Osteocyte (in vitro differentiated cells): ENCODE data around the gene MISP. TPM values are rescaled to one million over a fixed set of nuclear protein-coding genes. Genes with fewer than 3 reads are reported as not detected.

ENCODE experiments used
- DNase-seq: peaks from one replicate; pipeline ENCODE4 v3.0.0; 2021; ENCODE audit warnings: mixed read lengths; ENCODE audit not compliant: unreplicated experiment; ENCODE audit errors: extremely low spot score
- H3K27ac Mint-ChIP-seq: one replicate; pipeline ENCODE4 v1.8.0; 2021; ENCODE audit warnings: mild to moderate bottlenecking, mixed read lengths; ENCODE audit not compliant: unreplicated experiment
- H3K27me3 Mint-ChIP-seq: one replicate; pipeline ENCODE4 v1.8.0; 2021; ENCODE audit warnings: mixed read lengths; ENCODE audit not compliant: unreplicated experiment
- H3K36me3 Mint-ChIP-seq: one replicate; pipeline ENCODE4 v1.8.0; 2021; ENCODE audit warnings: mixed read lengths; ENCODE audit not compliant: unreplicated experiment
- H3K4me1 Mint-ChIP-seq: one replicate; pipeline ENCODE4 v1.8.0; 2021; ENCODE audit warnings: mixed read lengths; ENCODE audit not compliant: unreplicated experiment
- H3K4me3 Mint-ChIP-seq: one replicate; pipeline ENCODE4 v1.8.0; 2021; ENCODE audit warnings: mild to moderate bottlenecking, moderate library complexity, mixed read lengths; ENCODE audit not compliant: unreplicated experiment
- H3K9me3 Mint-ChIP-seq: one replicate; pipeline ENCODE4 v1.8.0; 2021; ENCODE audit warnings: mixed read lengths; ENCODE audit not compliant: unreplicated experiment
- CTCF ChIP-seq: fragments of 200-600 bp; sonication (generic); IDR thresholded peaks from 2 replicates; pipeline ENCODE4 v1.5.0; 2021; ENCODE audit warnings: antibody characterized with exemption, mild to moderate bottlenecking, moderate library complexity
- total RNA-seq: library from RNA; stranded (reverse); gene quantifications from 2 replicates; pipeline ENCODE4 v1.2.1, GENCODE V29; 2021

Gene MISP
- total RNA-seq, 1 donor from 2014 or later = 1.3 TPM

- no peaks in the 10 kb centered on the region for H3K9me3 Mint-ChIP-seq
- no peak overlapping the region for H3K4me3 Mint-ChIP-seq
- no peak for DNase-seq
- no peak for TF ChIP-seq CTCF
- peaks cover 33% of the 10 kb centered on the region for H3K4me1 Mint-ChIP-seq
- peak overlapping the region; percentile 34 for H3K27ac Mint-ChIP-seq
- no peaks in the 10 kb centered on the region for H3K36me3 Mint-ChIP-seq
- H3K27me3 Mint-ChIP-seq = no peaks in the 10 kb centered on the region
Observed at GRCh38 chr19:772730-773436, 22.0 kb downstream of the MISP start.

- H3K9me3 Mint-ChIP-seq = no peaks in the 10 kb centered on the region
- no peaks in the 10 kb centered on the region for H3K36me3 Mint-ChIP-seq
- TF ChIP-seq CTCF = no peak
- no peak for DNase-seq
- H3K27me3 Mint-ChIP-seq = no peaks in the 10 kb centered on the region
- H3K27ac Mint-ChIP-seq = peak overlapping the region; percentile 59
- peaks cover 36% of the 10 kb centered on the region for H3K4me1 Mint-ChIP-seq
- no peak overlapping the region for H3K4me3 Mint-ChIP-seq
Observed at GRCh38 chr19:776549-776948, 25.6 kb downstream of the MISP start.

- no peaks in the 10 kb centered on the region for H3K36me3 Mint-ChIP-seq
- H3K9me3 Mint-ChIP-seq = no peaks in the 10 kb centered on the region
- H3K4me3 Mint-ChIP-seq = peak overlapping the region; percentile 59
- peak; percentile 91 for DNase-seq
- peaks cover 52% of the 10 kb centered on the region for H3K4me1 Mint-ChIP-seq
- no peaks in the 10 kb centered on the region for H3K27me3 Mint-ChIP-seq
- H3K27ac Mint-ChIP-seq = peak overlapping the region; percentile 98
- TF ChIP-seq CTCF = no peak
Observed at GRCh38 chr19:778910-779653, 28.2 kb downstream of the MISP start.

- Mint-ChIP-seq H3K9me3 (no peaks in the 10 kb centered on the region), H3K4me1 (peaks cover 58% of the 10 kb centered on the region), H3K27me3 (no peaks in the 10 kb centered on the region), H3K36me3 (no peaks in the 10 kb centered on the region), H3K4me3 (no peak overlapping the region), H3K27ac (peak overlapping the region; percentile 98)
- DNase-seq = no peak
- no peak for TF ChIP-seq CTCF
Observed at GRCh38 chr19:780935-781334, 30.0 kb downstream of the MISP start.

- Mint-ChIP-seq H3K4me1 (peaks cover 55% of the 10 kb centered on the region), H3K27ac (peak overlapping the region; percentile 98), H3K4me3 (peak overlapping the region; percentile 75), H3K27me3 (no peaks in the 10 kb centered on the region), H3K9me3 (no peaks in the 10 kb centered on the region), H3K36me3 (no peaks in the 10 kb centered on the region)
- no peak for DNase-seq
- TF ChIP-seq CTCF = no peak
Observed at GRCh38 chr19:781800-782184, 30.9 kb downstream of the MISP start.
